Kasumi-1 (cell line): Measurements from ENCODE around the gene PPFIA2.

Experiments used
- DNase-seq, 2 experiments: peaks; one replicate each; lab custom pipeline; 2025; lab: John Stamatoyannopoulos, UW

PPFIA2 gene

DNA sequence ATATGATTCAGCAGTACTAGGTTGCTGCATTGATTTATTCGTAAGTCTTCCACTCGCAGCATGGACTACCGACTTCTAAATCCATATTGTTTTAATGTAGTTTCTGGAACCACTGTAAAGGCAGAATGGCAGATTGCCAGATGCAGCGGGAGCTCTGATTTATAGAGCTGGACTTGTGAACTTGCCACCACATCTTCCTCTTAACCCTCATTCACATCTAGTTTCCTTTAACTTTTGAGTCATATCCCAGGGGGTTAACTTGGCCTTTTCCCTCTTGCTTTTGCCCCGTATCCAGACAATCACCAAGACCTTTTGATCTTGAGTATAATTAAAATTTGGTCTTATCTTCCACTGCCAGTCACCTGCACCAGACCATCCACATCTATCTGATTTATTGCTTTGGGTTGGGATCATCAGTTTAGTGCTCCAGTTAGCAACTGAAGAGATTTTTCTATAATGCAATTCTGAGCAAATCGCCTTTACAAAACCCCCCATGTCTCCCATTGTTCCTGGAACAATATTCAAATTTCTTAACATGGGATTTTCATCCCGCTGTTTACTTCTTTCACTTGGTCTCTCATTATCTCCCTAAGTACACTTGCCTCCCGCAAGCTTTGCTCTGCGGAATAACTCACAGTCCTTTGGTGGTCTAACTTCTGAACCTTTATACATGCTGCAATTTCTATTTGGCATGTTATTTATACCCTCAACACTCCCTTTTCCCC lies 550.8 kb downstream of the PPFIA2 start:
- no peak for DNase-seq
